H1 (cell line): ENCODE results near the gene FOXP4. TPM values are rescaled to one million over a fixed set of nuclear protein-coding genes. Genes with fewer than 3 reads are reported as not detected.

Experiments
- CTCF ChIA-PET: fragments of 300-600 bp; sonication (Branson Sonifier 250); formaldehyde crosslinking; loops from one replicate; lab custom pipeline; 2021; ENCODE audit not compliant: partially characterized antibody; lab: Charles Lee
- POLR2A ChIA-PET: fragments of 300-600 bp; sonication (Branson Sonifier 250); formaldehyde crosslinking; loops from one replicate; lab custom pipeline; 2021; ENCODE audit warnings: inconsistent platforms; ENCODE audit not compliant: partially characterized antibody; lab: Charles Lee
- DNase-seq, 2 experiments: peaks; one replicate each; pipeline versions ENCODE4 v3.0.0 to v3.0.0-alpha.2; 2010 to 2022; ENCODE audit warnings: low spot score in 2 of 2, low read depth in 1 of 2, mixed read lengths in 1 of 2
- FAIRE-seq: peaks from 2 replicates; lab custom pipeline; 2011; peaks lifted over from hg19 to GRCh38; lab: Jason Lieb, UNC
- H2AFZ ChIP-seq: 2 replicates; pipeline ENCODE4 v1.8.1; 2012; ENCODE audit warnings: low read length, inconsistent platforms
- H2AK5ac ChIP-seq: 2 replicates; pipeline ENCODE4 v1.6.1; 2013; ENCODE audit warnings: low read depth, low read length
- H2BK120ac ChIP-seq: replicated peaks from 2 replicates; pipeline ENCODE3; 2013; ENCODE audit warnings: low read depth, low read length, inconsistent platforms
- H2BK12ac ChIP-seq: 2 replicates; pipeline ENCODE4 v1.6.1; 2013; ENCODE audit warnings: low read depth, low read length
- H2BK15ac ChIP-seq: 2 replicates; pipeline ENCODE4 v1.6.1; 2013; ENCODE audit warnings: low read length
- H2BK20ac ChIP-seq: 2 replicates; pipeline ENCODE4 v1.6.1; 2013; ENCODE audit warnings: low read length
- H2BK5ac ChIP-seq: 2 replicates; pipeline ENCODE4 v1.6.1; 2013; ENCODE audit warnings: low read depth, low read length
- H3K14ac ChIP-seq: 2 replicates; pipeline ENCODE4 v1.6.1; 2013; ENCODE audit warnings: inconsistent platforms; ENCODE audit not compliant: insufficient read length
- H3K18ac ChIP-seq: 2 replicates; pipeline ENCODE4 v1.6.1; 2013; ENCODE audit warnings: low read length; ENCODE audit errors: extremely low read depth
- H3K23ac ChIP-seq: 2 replicates; pipeline ENCODE4 v1.6.1; 2013; ENCODE audit warnings: inconsistent platforms; ENCODE audit not compliant: insufficient read length
- H3K23me2 ChIP-seq: 2 replicates; pipeline ENCODE4 v1.6.1; 2013; ENCODE audit warnings: low read depth, low read length
- H3K27ac ChIP-seq: 2 replicates; pipeline ENCODE4 v1.6.1; 2011; ENCODE audit warnings: low read depth, low read length, inconsistent platforms
- H3K27me3 ChIP-seq, 4 experiments: replicated peaks in 1 of 4; 1 replicate in 1 of 4; 2 replicates in 3 of 4; pipeline versions ENCODE4 v1.6.1 to v1.8.1; 2011 to 2013; ENCODE audit warnings: low read length in 3 of 4, mild to moderate bottlenecking in 3 of 4, inconsistent platforms in 2 of 4, mixed read lengths in 2 of 4, moderate library complexity in 1 of 4; ENCODE audit not compliant: control insufficient read depth in 3 of 4, insufficient read depth in 3 of 4; ENCODE audit errors: extremely low read depth in 1 of 4
- H3K36me3 ChIP-seq, 4 experiments: 2 replicates each; pipeline versions ENCODE4 v1.6.1 to v1.8.1; 2011 to 2013; ENCODE audit warnings: mild to moderate bottlenecking in 4 of 4, low read length in 3 of 4, moderate library complexity in 2 of 4, control low read depth in 1 of 4, inconsistent platforms in 1 of 4; ENCODE audit not compliant: insufficient read depth in 4 of 4, control insufficient read depth in 2 of 4
- H3K4ac ChIP-seq: replicated peaks from 2 replicates; pipeline ENCODE3; 2013; ENCODE audit warnings: low read length, low read depth, mixed read lengths, inconsistent platforms; ENCODE audit not compliant: insufficient read length
- H3K4me1 ChIP-seq, 4 experiments: replicated peaks in 1 of 4; 1 replicate in 1 of 4; 2 replicates in 3 of 4; pipeline versions ENCODE4 v1.6.1 to v1.8.1; 2011 to 2013; ENCODE audit warnings: low read length in 3 of 4, inconsistent platforms in 2 of 4, mixed read lengths in 1 of 4; ENCODE audit not compliant: insufficient read depth in 4 of 4, control insufficient read depth in 3 of 4
- H3K4me2 ChIP-seq, 2 experiments: 2 replicates each; pipeline versions ENCODE4 v1.6.1 to v1.8.1; 2011 to 2013; ENCODE audit warnings: low read depth in 2 of 2, low read length in 2 of 2, control low read depth in 1 of 2, inconsistent platforms in 1 of 2, mild to moderate bottlenecking in 1 of 2; ENCODE audit not compliant: insufficient read depth in 1 of 2
- H3K4me3 ChIP-seq, 4 experiments: fragments of 200-600, 300-600 bp in 1 of 4; sonication (generic), shearing (Covaris generic), sonication (Bioruptor Twin) in 1 of 4; 2 replicates each; pipeline versions ENCODE4 v1.5.1 to v1.8.1; 2011 to 2016; ENCODE audit warnings: low read length in 4 of 4, low read depth in 3 of 4, control low read depth in 2 of 4, inconsistent platforms in 2 of 4, mild to moderate bottlenecking in 2 of 4, mixed read lengths in 1 of 4, moderate library complexity in 1 of 4; ENCODE audit not compliant: insufficient read depth in 2 of 4; ENCODE audit errors: extremely low read depth in 1 of 4
- H3K56ac ChIP-seq: replicated peaks from 2 replicates; pipeline ENCODE3; 2013; ENCODE audit warnings: low read depth, mild to moderate bottlenecking, mixed read lengths, low read length, inconsistent platforms; ENCODE audit not compliant: insufficient read length
- H3K79me1 ChIP-seq: 2 replicates; pipeline ENCODE4 v1.6.1; 2013; ENCODE audit warnings: low read depth, low read length, control low read depth
- H3K79me2 ChIP-seq, 2 experiments: 2 replicates each; pipeline versions ENCODE4 v1.6.1 to v1.8.1; 2012 to 2013; ENCODE audit warnings: low read length in 2 of 2, mild to moderate bottlenecking in 2 of 2, inconsistent platforms in 1 of 2; ENCODE audit not compliant: insufficient read depth in 2 of 2, control insufficient read depth in 1 of 2
- H3K9ac ChIP-seq, 4 experiments: replicated peaks in 1 of 4; 1 replicate in 1 of 4; 2 replicates in 3 of 4; pipeline versions ENCODE4 v1.6.1 to v1.8.1; 2011 to 2013; ENCODE audit warnings: low read depth in 3 of 4, low read length in 3 of 4, control low read depth in 2 of 4, mild to moderate bottlenecking in 2 of 4, moderate library complexity in 2 of 4, inconsistent platforms in 1 of 4; ENCODE audit errors: extremely low read depth in 1 of 4
- H3K9me3 ChIP-seq, 2 experiments: 2 replicates each; pipeline versions ENCODE4 v1.6.1 to v1.8.1; 2012 to 2013; ENCODE audit warnings: mild to moderate bottlenecking in 2 of 2, moderate library complexity in 2 of 2, control low read depth in 1 of 2, inconsistent platforms in 1 of 2, low read depth in 1 of 2, low read length in 1 of 2, mixed read lengths in 1 of 2; ENCODE audit not compliant: insufficient read depth in 2 of 2
- H4K20me1 ChIP-seq, 2 experiments: replicated peaks in 1 of 2; 2 replicates each; pipeline versions ENCODE3 to v1.8.1; 2011 to 2013; ENCODE audit warnings: inconsistent platforms in 2 of 2, low read length in 2 of 2, mild to moderate bottlenecking in 1 of 2; ENCODE audit not compliant: insufficient read depth in 2 of 2, control insufficient read depth in 1 of 2
- H4K5ac ChIP-seq: 2 replicates; pipeline ENCODE4 v1.6.1; 2013; ENCODE audit warnings: low read length, low read depth, mixed read lengths, inconsistent platforms; ENCODE audit not compliant: insufficient read length
- H4K8ac ChIP-seq: 2 replicates; pipeline ENCODE4 v1.8.0; 2013; ENCODE audit warnings: mild to moderate bottlenecking, moderate library complexity, low read length, inconsistent platforms; ENCODE audit not compliant: insufficient read depth; ENCODE audit errors: extremely low read depth
- H4K91ac ChIP-seq: replicated peaks from 2 replicates; pipeline ENCODE3; 2013; ENCODE audit warnings: low read length, mixed read lengths, inconsistent platforms; ENCODE audit not compliant: insufficient read length
- EZH2 ChIP-seq: fragments of 200-600 bp; sonication (generic); IDR thresholded peaks from 2 replicates; pipeline ENCODE4 v1.7.1; 2012; ENCODE audit warnings: low read depth, mild to moderate bottlenecking, moderate library complexity, low read length, inconsistent platforms; ENCODE audit not compliant: severe bottlenecking
- SUZ12 ChIP-seq: fragments of 200-600 bp; sonication (generic); IDR thresholded peaks from 2 replicates; pipeline ENCODE4 v1.6.1; 2012; ENCODE audit warnings: mild to moderate bottlenecking, inconsistent platforms, low read length, moderate library complexity, mixed read lengths
- TCF12 ChIP-seq: IDR thresholded peaks from 2 replicates; pipeline ENCODE4 v1.6.1; 2011; ENCODE audit warnings: low read depth, mild to moderate bottlenecking, low read length
- TEAD4 ChIP-seq: IDR thresholded peaks from 2 replicates; pipeline ENCODE4 v1.6.1; 2012; ENCODE audit warnings: low read depth, low read length, inconsistent platforms, mixed read lengths
- WGBS, 2 experiments: shearing (Covaris generic) in 1 of 2; methylation state at CpG; one replicate each; pipeline versions ENCODE4 v1.1.6 to v1.1.7; 2013 to 2015; ENCODE audit warnings: low lambda C conversion rate in 2 of 2, mixed read lengths in 2 of 2, inconsistent platforms in 1 of 2, low coverage in 1 of 2, missing lambda C conversion rate in 1 of 2; ENCODE audit not compliant: insufficient replicate concordance in 2 of 2, insufficient coverage in 1 of 2, insufficient read length in 1 of 2; ENCODE audit errors: extremely low coverage in 1 of 2, missing lambda C conversion rate in 1 of 2; 5-methylcytosine and 5-hydroxymethylcytosine counted together
- polyA plus RNA-seq, 7 experiments: library from polyadenylated mRNA; depleted of rRNA in 3 of 7; stranded (reverse) in 5 of 7; unstranded in 2 of 7; fragments of >200 nt in 5 of 7; fragments of 200-250 nt in 2 of 7; gene quantifications; 1 replicate in 5 of 7; 2 replicates in 1 of 7; 4 replicates in 1 of 7; pipeline versions ENCODE4 v1.2.1 to v1.2.3, GENCODE V29; 2011 to 2013; ENCODE audit warnings: missing spikeins in 2 of 7, mixed read lengths in 2 of 7
- total RNA-seq: library from RNA; stranded (reverse); fragmentation: NEBNext Ultra II Directional; extraction: Animal tissue kit (Norgen Biotek cat#: 25700); gene quantifications from 2 replicates; pipeline ENCODE4 v1.2.1, GENCODE V29; 2021

The FOXP4 gene
- total and polyA plus RNA-seq, 2 of the 8 experiments (the other 6 are each of a cell fraction or from before 2014, with no cell fraction given), result 4.8 to 13.3 TPM

- Histone ChIP-seq H3K14ac (no peak overlapping the region), H3K23me2 (peaks cover 8% of the 10 kb centered on the region), H2AFZ (no peak overlapping the region), H3K4ac (no peak overlapping the region), H4K8ac (no peak overlapping the region), H3K79me2 (no peaks in the 10 kb centered on the region), H2BK5ac (no peak overlapping the region), H4K5ac (no peak overlapping the region), H3K27me3 (peaks cover 32 to 73% (median 66%) of the 10 kb centered on the region in 4 experiments), H2BK20ac (no peak overlapping the region; the same call in 1 of the 2 replicates), H3K9me3 (no peaks in the 10 kb centered on the region), H4K20me1 (peaks cover 0 to 2% of the 10 kb centered on the region in 2 experiments), H3K36me3 (no peaks in the 10 kb centered on the region), H4K91ac (no peak overlapping the region), H3K27ac (no peak overlapping the region), H3K4me3 (peak overlapping the region; percentile 14 to 61 (median 36)), H3K18ac (peak overlapping the region; percentile 3; the same call in 1 of the 2 replicates), H3K23ac (no peak overlapping the region), H3K56ac (no peak overlapping the region), H3K9ac (no peak overlapping the region; a peak in 1 of 7 replicates), H3K4me2 (peak overlapping the region; percentile 75 to 79), H2BK120ac (no peak overlapping the region), H2BK12ac (peak overlapping the region; percentile 96), H2AK5ac (peak overlapping the region; percentile 78; the same call in 1 of the 2 replicates), H2BK15ac (no peak overlapping the region), H3K79me1 (no peaks in the 10 kb centered on the region), H3K4me1 (peaks cover 4 to 23% (median 9%) of the 10 kb centered on the region in 4 experiments)
- TF ChIP-seq TEAD4 (no peak), TCF12 (peak; percentile 55; the same call in 1 of the 2 replicates), EZH2 (peak; percentile 45), SUZ12 (peak; percentile 29; the same call in 1 of the 2 replicates)
- DNase-seq (no peak), FAIRE-seq (no peak)
- CTCF ChIA-PET, result interaction anchor here (1.0 to 2.1 kb wide), 8 partner anchors 12 to 133 kb away, joined by 3 to 7 read pairs (median 3); no protein-coding TSS in a partner anchor
- 3% methylated on average over 20 of the region's 31 CpGs; no CpG with 5 or more reads in 1 of the 2 experiments for WGBS, 2 experiments
- POLR2A ChIA-PET, result interaction anchor here (2.2 kb wide), 1 partner anchor 9 kb away, joined by 6 read pairs; no protein-coding TSS in a partner anchor
Measured at GRCh38 chr6:41504466-41505121, 41.6 kb upstream of the FOXP4 start.
